HCT116 (cell line): ENCODE data around the gene FCN3. TPM values are rescaled to one million over a fixed set of nuclear protein-coding genes. Genes with fewer than 3 reads are reported as not detected.

ENCODE experiments used
- ATAC-seq: fragments of 200-7000 bp; cut with Tn5 transposase; 2 replicates; pipeline ENCODE4 v1.9.1; 2020; ENCODE audit warnings: mild to moderate bottlenecking, moderate library complexity
- BruUV-seq: library from RNA; stranded (reverse); fragments of 400-500 nt; replicated peaks from 2 replicates; lab custom pipeline; 2021; lab: Mats Ljungman, UMichigan
- CTCF ChIA-PET: fragments of 300-600 bp; sonication (Branson Sonifier 250); formaldehyde crosslinking; loops from one replicate; lab custom pipeline; 2021; ENCODE audit warnings: antibody characterized with exemption; lab: Charles Lee
- POLR2A ChIA-PET: fragments of 300-600, 350-600 bp; sonication (Branson Sonifier 250); formaldehyde crosslinking; loops from one replicate; lab custom pipeline; 2021; ENCODE audit warnings: antibody characterized with exemption; lab: Charles Lee
- RAD21 ChIA-PET, 2 experiments: fragments of 300-600 bp; sonication (Branson Sonifier 250); formaldehyde crosslinking; loops; one replicate each; lab custom pipeline; 2023; ENCODE audit warnings: low total read pairs in 2 of 2; ENCODE audit not compliant: uncharacterized antibody in 2 of 2, unreplicated experiment in 2 of 2, low non-redundant PET in 1 of 2; lab: Charles Lee
- DNase-seq: peaks from one replicate; pipeline ENCODE4 v3.0.0-alpha.2; 2010; ENCODE audit warnings: low read depth, low spot score
- H2AFZ ChIP-seq: fragments of 200-600 bp; shearing (Covaris generic), sonication (generic); 2 replicates; pipeline ENCODE4 v1.6.1; 2017; ENCODE audit warnings: low read depth, mixed run types, mixed read lengths, antibody characterized with exemption, low read length; ENCODE audit not compliant: poor library complexity, severe bottlenecking
- H3K27ac ChIP-seq: 2 replicates; pipeline ENCODE4 v1.5.1; 2012; ENCODE audit warnings: low read depth, low read length
- H3K27me3 ChIP-seq: fragments of 200-600 bp; sonication (generic); 2 replicates; pipeline ENCODE4 v1.6.1; 2016; ENCODE audit warnings: mixed run types, low read length, mixed read lengths; ENCODE audit not compliant: insufficient read depth
- H3K36me3 ChIP-seq, 2 experiments: fragments of 200-500 bp in 1 of 2; fragments of 200-600 bp in 1 of 2; sonication (Bioruptor generic) in 1 of 2; sonication (generic) in 1 of 2; 2 replicates each; pipeline versions ENCODE4 v1.5.1 to v1.6.1; 2014 to 2016; ENCODE audit warnings: low read length in 2 of 2, inconsistent platforms in 1 of 2, mixed read lengths in 1 of 2, mixed run types in 1 of 2; ENCODE audit not compliant: insufficient read depth in 2 of 2, control insufficient read depth in 1 of 2
- H3K4me1 ChIP-seq, 2 experiments: fragments of 200-600 bp in 1 of 2; sonication (generic) in 1 of 2; 2 replicates each; pipeline versions ENCODE4 v1.5.1 to v1.6.1; 2012 to 2017; ENCODE audit warnings: low read length in 2 of 2, inconsistent platforms in 1 of 2, mild to moderate bottlenecking in 1 of 2, mixed read lengths in 1 of 2, mixed run types in 1 of 2, moderate library complexity in 1 of 2; ENCODE audit not compliant: insufficient read depth in 2 of 2, control insufficient read depth in 1 of 2
- H3K4me2 ChIP-seq: fragments of 200-600 bp; sonication (generic); 2 replicates; pipeline ENCODE4 v1.6.1; 2017; ENCODE audit warnings: mixed run types, low read length, mixed read lengths
- H3K4me3 ChIP-seq, 2 experiments: fragments of 200-600 bp in 1 of 2; sonication (generic) in 1 of 2; replicated peaks in 1 of 2; 2 replicates each; pipeline ENCODE4 v1.5.1; 2011 to 2016; ENCODE audit warnings: low read length in 2 of 2, control low read depth in 1 of 2, low read depth in 1 of 2, mild to moderate bottlenecking in 1 of 2, mixed read lengths in 1 of 2, mixed run types in 1 of 2
- H3K79me2 ChIP-seq: fragments of 200-600 bp; sonication (generic); 2 replicates; pipeline ENCODE4 v1.6.1; 2017; ENCODE audit warnings: mild to moderate bottlenecking, mixed run types, low read length, moderate library complexity, mixed read lengths; ENCODE audit not compliant: insufficient read depth
- H3K9ac ChIP-seq: fragments of 200-600 bp; sonication (generic); 2 replicates; pipeline ENCODE4 v1.6.1; 2016; ENCODE audit warnings: low read length, mixed read lengths
- H3K9me2 ChIP-seq: fragments of 200-600 bp; sonication (generic), shearing (Covaris generic); 2 replicates; pipeline ENCODE4 v1.6.1; 2017; ENCODE audit warnings: mixed run types, mild to moderate bottlenecking, moderate library complexity; ENCODE audit not compliant: insufficient read depth
- H3K9me3 ChIP-seq, 2 experiments: fragments of 200-500 bp in 1 of 2; fragments of 200-600 bp in 1 of 2; sonication (Bioruptor generic) in 1 of 2; sonication (generic) in 1 of 2; 2 replicates each; pipeline ENCODE4 v1.6.1; 2014 to 2017; ENCODE audit warnings: low read length in 2 of 2, mixed read lengths in 2 of 2, inconsistent platforms in 1 of 2, low read depth in 1 of 2, mild to moderate bottlenecking in 1 of 2, mixed run types in 1 of 2, moderate library complexity in 1 of 2; ENCODE audit not compliant: control insufficient read depth in 1 of 2, insufficient read depth in 1 of 2
- H4K20me1 ChIP-seq: fragments of 200-600 bp; sonication (generic), shearing (Covaris generic); 2 replicates; pipeline ENCODE4 v1.6.1; 2017; ENCODE audit warnings: mixed run types, mild to moderate bottlenecking, moderate library complexity; ENCODE audit not compliant: insufficient read depth
- CBX3 ChIP-seq: IDR thresholded peaks from 2 replicates; pipeline ENCODE4 v1.6.1; 2012; ENCODE audit warnings: low read depth
- CEBPB ChIP-seq: IDR thresholded peaks from 2 replicates; pipeline ENCODE4 v1.6.1; 2012; ENCODE audit warnings: low read depth
- ELF1 ChIP-seq: IDR thresholded peaks from 2 replicates; pipeline ENCODE4 v1.6.1; 2012; ENCODE audit warnings: low read depth, borderline replicate concordance
- EZH2 ChIP-seq: fragments of 200-600 bp; sonication (generic); IDR thresholded peaks from 2 replicates; pipeline ENCODE4 v1.6.1; 2017; ENCODE audit warnings: antibody characterized with exemption, mixed run types
- EZH2phosphoT487 ChIP-seq: fragments of 200-600 bp; IDR thresholded peaks from 2 replicates; pipeline ENCODE4 v1.6.1; 2018; ENCODE audit warnings: antibody characterized with exemption, borderline replicate concordance
- JUND ChIP-seq: IDR thresholded peaks from 2 replicates; pipeline ENCODE4 v1.6.1; 2012
- POLR2AphosphoS5 ChIP-seq: IDR thresholded peaks from 2 replicates; pipeline ENCODE4 v1.6.1; 2011; ENCODE audit warnings: mild to moderate bottlenecking, low read depth, low read length, moderate library complexity
- RAD21 ChIP-seq: IDR thresholded peaks from 2 replicates; pipeline ENCODE4 v1.6.1; 2012; ENCODE audit warnings: low read depth, mild to moderate bottlenecking
- SIN3A ChIP-seq: IDR thresholded peaks from 2 replicates; pipeline ENCODE4 v1.6.1; 2012; ENCODE audit warnings: low read depth
- SP1 ChIP-seq: IDR thresholded peaks from 2 replicates; pipeline ENCODE4 v1.6.1; 2012; ENCODE audit warnings: low read depth
- SRF ChIP-seq: IDR thresholded peaks from 2 replicates; pipeline ENCODE4 v1.6.1; 2012; ENCODE audit warnings: low read depth
- TCF7L2 ChIP-seq: IDR thresholded peaks from 2 replicates; pipeline ENCODE4 v1.7.0; 2011; ENCODE audit warnings: borderline replicate concordance, inconsistent platforms; ENCODE audit not compliant: insufficient read depth, insufficient read length; ENCODE audit errors: extremely low read depth
- ZFX ChIP-seq: fragments of 450-650 bp; IDR thresholded peaks from 2 replicates; pipeline ENCODE4 v1.6.1; 2017
- ZNF274 ChIP-seq: fragments of 200-500 bp; sonication (Bioruptor generic); IDR thresholded peaks from 2 replicates; pipeline ENCODE4 v1.6.1; 2014; ENCODE audit warnings: mild to moderate bottlenecking, low read depth, low read length, inconsistent platforms
- intact Hi-C: fragments of 100-400 bp; cut with micrococcal nuclease; formaldehyde crosslinking; loops from 2 replicates; pipeline ENCODE4 v1.10.0; 2022
- total RNA-seq: library from RNA; stranded (reverse); gene quantifications from one replicate; pipeline ENCODE4 v1.2.1, GENCODE V29; 2021; ENCODE audit not compliant: unreplicated experiment
- TF ChIP-seq, protein P1 (sequence below): IDR thresholded peaks from 2 replicates; pipeline ENCODE4 v1.6.1; 2012; ENCODE audit warnings: low read depth
- TF ChIP-seq, protein P2 (sequence below): IDR thresholded peaks from 2 replicates; pipeline ENCODE4 v1.6.1; 2011; ENCODE audit warnings: mild to moderate bottlenecking, low read length, moderate library complexity; ENCODE audit not compliant: insufficient replicate concordance; ENCODE audit errors: extremely low read depth
- TF ChIP-seq, protein P3 (sequence below), 3 experiments: fragments of 200-600 bp in 1 of 3; sonication (generic) in 1 of 3; IDR thresholded peaks in 2 of 3; conservative IDR thresholded peaks in 1 of 3; 2 replicates each; pipeline ENCODE4 v1.5.1; 2012 to 2017; ENCODE audit warnings: low read depth in 2 of 3, low read length in 2 of 3, antibody characterized with exemption in 1 of 3, borderline replicate concordance in 1 of 3, control low read depth in 1 of 3, mild to moderate bottlenecking in 1 of 3, mixed read lengths in 1 of 3, mixed run types in 1 of 3, moderate library complexity in 1 of 3; ENCODE audit not compliant: insufficient read depth in 1 of 3
- TF ChIP-seq, protein P4 (sequence below): IDR thresholded peaks from 2 replicates; pipeline ENCODE4 v1.6.1; 2012

FCN3 gene
- total RNA-seq, 1 experiment from 2014 or later: 1.2 TPM

GRCh38 chr1:27392096-27392777 is 17.6 kb upstream of the FCN3 start, which contains the start of gene GPR3:
GPR3 (plus strand) TSS chr1:27392622; CDS start chr1:27393799, 1,177 bp downstream.
- no peaks in the 10 kb centered on the region for H3K27me3 ChIP-seq
- H2AFZ ChIP-seq: no peak within 1 kb of the TSS
- peak; percentile 84 for DNase-seq
- H3K4me3 ChIP-seq: peak within 1 kb of the TSS; percentile 96 to 99
- peak within 1 kb of the TSS; percentile 100 for H3K9ac ChIP-seq
- BruUV-seq: no TSS peak
- H3K4me1 ChIP-seq: peaks cover 17 to 43% of the 10 kb centered on the region in 2 experiments
- H3K9me2 ChIP-seq: no peaks in the 10 kb centered on the region
- peak within 1 kb of the TSS; percentile 88 for H3K27ac ChIP-seq
- H3K9me3 ChIP-seq: no peaks in the 10 kb centered on the region
- H3K79me2 ChIP-seq: peaks cover 25% of the 10 kb centered on the region
- ChIA-PET RAD21 (interaction anchor here in 1 of 2 experiments (0.6 to 0.9 kb wide), 2 partner anchors 96 to 349 kb away, joined by 3 read pairs; no protein-coding TSS in a partner anchor), CTCF (interaction anchor here (0.9 to 3.0 kb wide), 13 partner anchors 20 to 346 kb away, joined by 3 to 28 read pairs (median 7); partner anchors contain the start of genes MAP3K6 and SYTL1), POLR2A (interaction anchor here (0.6 to 1.9 kb wide), 6 partner anchors 10 to 700 kb away, joined by 3 to 8 read pairs (median 4); partner anchors contain the start of genes AHDC1, CD164L2 and MAP3K6)
- peak within 1 kb of the TSS; percentile 86 for H3K4me2 ChIP-seq
- peaks cover 0 to 12% of the 10 kb centered on the region in 2 experiments; a peak in 1 of 4 replicates for H3K36me3 ChIP-seq
- no peaks in the 10 kb centered on the region for H4K20me1 ChIP-seq
- peak; percentile 81 for ATAC-seq
- intact Hi-C loops: loop anchor here (2.0 kb wide), 1 partner anchor 347 kb away; no protein-coding TSS in a partner anchor
- no peak for TF ChIP-seq ZNF274
- TF ChIP-seq JUND: no peak
- TF ChIP-seq SRF: no peak
- TF ChIP-seq SP1: peak; percentile 58
- TF ChIP-seq ELF1: no peak
- TF ChIP-seq, protein P1, sequence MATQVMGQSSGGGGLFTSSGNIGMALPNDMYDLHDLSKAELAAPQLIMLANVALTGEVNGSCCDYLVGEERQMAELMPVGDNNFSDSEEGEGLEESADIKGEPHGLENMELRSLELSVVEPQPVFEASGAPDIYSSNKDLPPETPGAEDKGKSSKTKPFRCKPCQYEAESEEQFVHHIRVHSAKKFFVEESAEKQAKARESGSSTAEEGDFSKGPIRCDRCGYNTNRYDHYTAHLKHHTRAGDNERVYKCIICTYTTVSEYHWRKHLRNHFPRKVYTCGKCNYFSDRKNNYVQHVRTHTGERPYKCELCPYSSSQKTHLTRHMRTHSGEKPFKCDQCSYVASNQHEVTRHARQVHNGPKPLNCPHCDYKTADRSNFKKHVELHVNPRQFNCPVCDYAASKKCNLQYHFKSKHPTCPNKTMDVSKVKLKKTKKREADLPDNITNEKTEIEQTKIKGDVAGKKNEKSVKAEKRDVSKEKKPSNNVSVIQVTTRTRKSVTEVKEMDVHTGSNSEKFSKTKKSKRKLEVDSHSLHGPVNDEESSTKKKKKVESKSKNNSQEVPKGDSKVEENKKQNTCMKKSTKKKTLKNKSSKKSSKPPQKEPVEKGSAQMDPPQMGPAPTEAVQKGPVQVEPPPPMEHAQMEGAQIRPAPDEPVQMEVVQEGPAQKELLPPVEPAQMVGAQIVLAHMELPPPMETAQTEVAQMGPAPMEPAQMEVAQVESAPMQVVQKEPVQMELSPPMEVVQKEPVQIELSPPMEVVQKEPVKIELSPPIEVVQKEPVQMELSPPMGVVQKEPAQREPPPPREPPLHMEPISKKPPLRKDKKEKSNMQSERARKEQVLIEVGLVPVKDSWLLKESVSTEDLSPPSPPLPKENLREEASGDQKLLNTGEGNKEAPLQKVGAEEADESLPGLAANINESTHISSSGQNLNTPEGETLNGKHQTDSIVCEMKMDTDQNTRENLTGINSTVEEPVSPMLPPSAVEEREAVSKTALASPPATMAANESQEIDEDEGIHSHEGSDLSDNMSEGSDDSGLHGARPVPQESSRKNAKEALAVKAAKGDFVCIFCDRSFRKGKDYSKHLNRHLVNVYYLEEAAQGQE: no peak
- no peak; the same call in 1 of the 2 replicates for TF ChIP-seq POLR2AphosphoS5
- TF ChIP-seq, protein P2, sequence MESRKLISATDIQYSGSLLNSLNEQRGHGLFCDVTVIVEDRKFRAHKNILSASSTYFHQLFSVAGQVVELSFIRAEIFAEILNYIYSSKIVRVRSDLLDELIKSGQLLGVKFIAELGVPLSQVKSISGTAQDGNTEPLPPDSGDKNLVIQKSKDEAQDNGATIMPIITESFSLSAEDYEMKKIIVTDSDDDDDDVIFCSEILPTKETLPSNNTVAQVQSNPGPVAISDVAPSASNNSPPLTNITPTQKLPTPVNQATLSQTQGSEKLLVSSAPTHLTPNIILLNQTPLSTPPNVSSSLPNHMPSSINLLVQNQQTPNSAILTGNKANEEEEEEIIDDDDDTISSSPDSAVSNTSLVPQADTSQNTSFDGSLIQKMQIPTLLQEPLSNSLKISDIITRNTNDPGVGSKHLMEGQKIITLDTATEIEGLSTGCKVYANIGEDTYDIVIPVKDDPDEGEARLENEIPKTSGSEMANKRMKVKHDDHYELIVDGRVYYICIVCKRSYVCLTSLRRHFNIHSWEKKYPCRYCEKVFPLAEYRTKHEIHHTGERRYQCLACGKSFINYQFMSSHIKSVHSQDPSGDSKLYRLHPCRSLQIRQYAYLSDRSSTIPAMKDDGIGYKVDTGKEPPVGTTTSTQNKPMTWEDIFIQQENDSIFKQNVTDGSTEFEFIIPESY: no peak
- no peak; the same call in 1 of the 2 replicates for TF ChIP-seq ZFX
- TF ChIP-seq SIN3A: 0 out of 2 replicates have a peak, but pooled peaks have one; percentile 59
- TF ChIP-seq CEBPB: no peak
- TF ChIP-seq, protein P3, sequence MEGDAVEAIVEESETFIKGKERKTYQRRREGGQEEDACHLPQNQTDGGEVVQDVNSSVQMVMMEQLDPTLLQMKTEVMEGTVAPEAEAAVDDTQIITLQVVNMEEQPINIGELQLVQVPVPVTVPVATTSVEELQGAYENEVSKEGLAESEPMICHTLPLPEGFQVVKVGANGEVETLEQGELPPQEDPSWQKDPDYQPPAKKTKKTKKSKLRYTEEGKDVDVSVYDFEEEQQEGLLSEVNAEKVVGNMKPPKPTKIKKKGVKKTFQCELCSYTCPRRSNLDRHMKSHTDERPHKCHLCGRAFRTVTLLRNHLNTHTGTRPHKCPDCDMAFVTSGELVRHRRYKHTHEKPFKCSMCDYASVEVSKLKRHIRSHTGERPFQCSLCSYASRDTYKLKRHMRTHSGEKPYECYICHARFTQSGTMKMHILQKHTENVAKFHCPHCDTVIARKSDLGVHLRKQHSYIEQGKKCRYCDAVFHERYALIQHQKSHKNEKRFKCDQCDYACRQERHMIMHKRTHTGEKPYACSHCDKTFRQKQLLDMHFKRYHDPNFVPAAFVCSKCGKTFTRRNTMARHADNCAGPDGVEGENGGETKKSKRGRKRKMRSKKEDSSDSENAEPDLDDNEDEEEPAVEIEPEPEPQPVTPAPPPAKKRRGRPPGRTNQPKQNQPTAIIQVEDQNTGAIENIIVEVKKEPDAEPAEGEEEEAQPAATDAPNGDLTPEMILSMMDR (IDR thresholded peaks at IDR 0.05 in 2 of 3, conservative IDR thresholded peaks at IDR 0.05 in 1 of 3; ENCODE audit: borderline replicate concordance in 1 of 3, insufficient read depth in 1 of 3, low read depth in 2 of 3, low read length in 2 of 3): peak; percentile 42 to 70 (median 43); a peak in 5 of 6 replicates
- peak; percentile 91 for TF ChIP-seq TCF7L2
- TF ChIP-seq CBX3: no peak; the same call in 1 of the 2 replicates
- TF ChIP-seq, protein P4, sequence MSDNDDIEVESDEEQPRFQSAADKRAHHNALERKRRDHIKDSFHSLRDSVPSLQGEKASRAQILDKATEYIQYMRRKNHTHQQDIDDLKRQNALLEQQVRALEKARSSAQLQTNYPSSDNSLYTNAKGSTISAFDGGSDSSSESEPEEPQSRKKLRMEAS: peak; percentile 78; the same call in 1 of the 2 replicates
- no peak for TF ChIP-seq EZH2
- TF ChIP-seq RAD21: peak; percentile 49
- TF ChIP-seq EZH2phosphoT487: no peak
